Peyer's patch (tissue), 4 donors: ENCODE data around the gene RHBG. TPM values are rescaled to one million over a fixed set of nuclear protein-coding genes. Genes with fewer than 3 reads are reported as not detected.
"Not testable (repeated sequence)": the region's sequence is repeated elsewhere in the genome, so short reads cannot be mapped to it uniquely, and the experiment has no call there.

Source experiments
- DNase-seq, 3 donors: peaks; one replicate each; pipeline ENCODE4 v3.0.0-alpha.2; 2017 to 2019
- H3K27ac ChIP-seq, 4 donors: fragments of 200-600 bp; sonication (generic); one replicate each; pipeline ENCODE4 v1.5.1; 2016 to 2019
- H3K27me3 ChIP-seq, 2 donors: fragments of 200-600 bp; sonication (generic); one replicate each; pipeline ENCODE4 v1.5.1; 2019
- H3K36me3 ChIP-seq, 3 donors: fragments of 200-600 bp; sonication (generic); one replicate each; pipeline ENCODE4 v1.5.1; 2016 to 2019
- H3K4me1 ChIP-seq, 4 donors: fragments of 200-600 bp; sonication (generic); one replicate each; pipeline ENCODE4 v1.5.1; 2016 to 2019
- H3K4me3 ChIP-seq, 4 donors: fragments of 200-600 bp; sonication (generic); 1 replicate in 3 of 4; 2 replicates in 1 of 4; pipeline ENCODE4 v1.5.1; 2016 to 2019; ENCODE audit warnings: mild to moderate bottlenecking in 1 of 4
- H3K9me3 ChIP-seq, 4 donors: fragments of 200-600 bp; sonication (generic); one replicate each; pipeline ENCODE4 v1.5.1; 2016 to 2019; ENCODE audit warnings: mild to moderate bottlenecking in 1 of 4
- POLR2A ChIP-seq, 2 donors: fragments of 450-650 bp; IDR thresholded peaks; one replicate each; pipeline ENCODE4 v1.5.1; 2017; ENCODE audit warnings: antibody characterized with exemption in 2 of 2, mild to moderate bottlenecking in 2 of 2, moderate library complexity in 2 of 2
- total RNA-seq, 4 donors: library from RNA; depleted of rRNA; stranded (reverse); fragments of >200 nt; gene quantifications; one replicate each; pipeline ENCODE4 v1.1.0, GENCODE V29; 2016
- TF ChIP-seq, protein P1 (sequence below), 6 experiments: fragments of 450-650 bp in 4 of 6; fragments of 200-600 bp in 2 of 6; sonication (generic) in 1 of 6; IDR thresholded peaks; one replicate each; pipeline ENCODE4 v1.5.1; 2017 to 2019; ENCODE audit warnings: antibody characterized with exemption in 6 of 6, mild to moderate bottlenecking in 3 of 6, moderate library complexity in 1 of 6

The RHBG gene
- total RNA-seq, 4 donors from 2014 or later = 3.1 TPM; not detected in 3

DNA sequence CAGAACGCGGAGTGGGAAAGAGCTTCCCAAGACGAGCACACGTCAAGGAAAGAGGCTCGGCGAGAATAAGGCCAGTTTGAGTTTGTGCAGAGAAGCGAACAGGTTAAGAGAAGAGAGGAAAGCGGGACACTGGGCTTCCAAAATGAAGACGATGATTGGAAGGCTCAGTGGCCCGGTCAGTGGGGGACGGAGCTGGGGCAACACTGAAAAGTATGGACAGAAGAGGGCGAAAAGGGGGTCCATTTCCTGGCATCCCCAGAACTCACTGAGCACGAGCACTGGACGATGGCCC is 31.2 kb upstream of the RHBG start:
- peak overlapping the region; percentile 54 to 88 (median 70) for H3K4me3 ChIP-seq
- DNase-seq = no peak
- peaks cover 0 to 19% (median 0%) of the 10 kb centered on the region in 4 donors for H3K4me1 ChIP-seq
- peaks cover 0 to 28% (median 0%) of the 10 kb centered on the region in 3 donors for H3K36me3 ChIP-seq
- no peaks in the 10 kb centered on the region for H3K27me3 ChIP-seq
- H3K9me3 ChIP-seq = no peaks in the 10 kb centered on the region
- TF ChIP-seq, protein P1, sequence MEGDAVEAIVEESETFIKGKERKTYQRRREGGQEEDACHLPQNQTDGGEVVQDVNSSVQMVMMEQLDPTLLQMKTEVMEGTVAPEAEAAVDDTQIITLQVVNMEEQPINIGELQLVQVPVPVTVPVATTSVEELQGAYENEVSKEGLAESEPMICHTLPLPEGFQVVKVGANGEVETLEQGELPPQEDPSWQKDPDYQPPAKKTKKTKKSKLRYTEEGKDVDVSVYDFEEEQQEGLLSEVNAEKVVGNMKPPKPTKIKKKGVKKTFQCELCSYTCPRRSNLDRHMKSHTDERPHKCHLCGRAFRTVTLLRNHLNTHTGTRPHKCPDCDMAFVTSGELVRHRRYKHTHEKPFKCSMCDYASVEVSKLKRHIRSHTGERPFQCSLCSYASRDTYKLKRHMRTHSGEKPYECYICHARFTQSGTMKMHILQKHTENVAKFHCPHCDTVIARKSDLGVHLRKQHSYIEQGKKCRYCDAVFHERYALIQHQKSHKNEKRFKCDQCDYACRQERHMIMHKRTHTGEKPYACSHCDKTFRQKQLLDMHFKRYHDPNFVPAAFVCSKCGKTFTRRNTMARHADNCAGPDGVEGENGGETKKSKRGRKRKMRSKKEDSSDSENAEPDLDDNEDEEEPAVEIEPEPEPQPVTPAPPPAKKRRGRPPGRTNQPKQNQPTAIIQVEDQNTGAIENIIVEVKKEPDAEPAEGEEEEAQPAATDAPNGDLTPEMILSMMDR (IDR thresholded peaks at IDR 0.05) = no peak
- TF ChIP-seq POLR2A (IDR thresholded peaks at IDR 0.05) = no peak
- peak overlapping the region; percentile 54 to 90 (median 75) for H3K27ac ChIP-seq

DNA sequence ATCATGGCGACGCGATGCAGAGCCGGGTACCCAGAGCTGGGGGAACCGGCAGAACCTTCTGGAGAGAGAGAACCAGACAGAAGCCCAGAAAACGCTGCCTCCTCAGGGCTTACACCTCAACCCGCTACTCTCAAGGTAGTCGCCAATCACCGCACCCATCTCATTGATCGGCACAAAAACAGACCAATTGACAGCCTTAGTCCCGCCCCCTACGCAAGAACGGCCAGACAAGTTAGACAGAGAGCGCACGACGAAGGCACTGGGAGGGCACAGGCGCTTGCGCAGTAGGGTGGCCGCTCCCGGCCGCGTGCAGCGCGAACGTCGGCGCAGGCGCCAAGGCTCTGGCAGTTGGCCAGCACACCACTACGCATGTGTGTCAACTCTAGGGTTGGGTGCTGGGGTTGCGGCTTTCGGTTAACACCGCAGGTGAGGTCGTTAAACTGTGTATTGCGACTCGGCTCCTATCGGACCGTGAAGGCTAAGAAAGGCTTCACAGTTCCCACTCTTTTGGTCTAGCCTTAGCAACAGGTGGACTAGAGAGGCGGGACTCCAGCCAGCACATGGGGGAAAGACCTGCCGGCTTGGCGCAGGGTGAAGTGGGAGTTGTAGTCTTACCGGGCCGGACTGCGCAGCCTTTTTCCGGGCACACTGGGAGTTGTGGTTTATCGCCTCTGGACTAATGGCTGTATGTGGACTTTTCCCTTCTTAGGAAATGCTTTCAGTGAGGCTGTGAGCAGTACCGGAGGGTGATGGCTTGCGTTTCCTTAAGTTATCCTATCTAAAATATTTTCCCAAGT is 30.6 kb upstream of the RHBG start, which contains the start of the genes CCT3 and TSACC:
Gene CCT3, minus strand, starts transcription at position 113 of the 797 bp plus-strand sequence. Its CDS starts 108 bp downstream, at position 5.
Gene TSACC, plus strand, starts transcription at position 347 of the 797 bp plus-strand sequence. CDS start 1,232 bp downstream, outside the sequence.
- TF ChIP-seq POLR2A (IDR thresholded peaks at IDR 0.05) = peak in 1 of 2 donors; percentile 77
- TF ChIP-seq, protein P1 (IDR thresholded peaks at IDR 0.05) = peak in 1 of 6 experiments; percentile 11
- Histone ChIP-seq H3K4me3 (peak within 1 kb of the TSS; percentile 54 to 88 (median 70)), H3K9me3 (no peaks in the 10 kb centered on the region), H3K27ac (peak within 1 kb of the TSS; percentile 54 to 90 (median 78)), H3K27me3 (no peaks in the 10 kb centered on the region), H3K36me3 (peaks cover 0 to 23% (median 0%) of the 10 kb centered on the region in 3 donors), H3K4me1 (peaks cover 0 to 19% (median 0%) of the 10 kb centered on the region in 4 donors)
- DNase-seq = peak; percentile 99

DNA sequence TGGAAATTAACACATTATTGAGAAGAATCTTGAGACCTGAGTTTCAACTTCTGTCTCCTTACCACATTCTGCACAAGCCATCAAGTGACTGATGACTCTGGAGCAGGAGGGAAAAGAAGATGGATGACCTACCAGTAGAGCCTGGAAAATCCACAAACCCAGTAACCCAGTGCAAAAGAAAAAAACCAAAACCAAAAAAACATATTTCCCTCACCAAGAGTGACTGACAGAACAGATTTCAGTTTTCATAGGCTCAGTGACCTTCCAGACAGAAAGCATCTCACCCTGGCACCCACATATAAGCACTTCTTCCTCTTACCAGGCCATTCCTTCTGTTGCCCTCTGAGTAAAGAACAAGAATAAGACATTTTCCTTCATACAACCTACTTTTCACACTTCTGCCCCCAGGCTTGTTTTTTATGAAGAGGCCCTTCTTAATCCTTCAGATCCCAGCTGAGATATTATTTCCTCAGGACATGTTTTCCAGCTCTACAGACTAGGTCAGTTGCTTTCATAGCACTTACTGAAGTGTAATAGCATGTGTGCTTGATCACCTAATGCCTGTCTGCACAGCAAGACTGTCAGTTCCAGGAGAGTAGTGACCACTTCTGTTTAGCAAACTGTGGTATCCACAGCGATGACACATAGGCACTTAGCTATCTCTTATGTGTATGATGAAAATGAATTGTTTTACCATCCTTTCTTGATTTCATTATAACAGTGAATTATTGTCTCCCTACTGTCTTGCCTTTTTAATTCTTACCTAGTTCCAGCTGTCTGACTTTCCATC is 26.6 kb upstream of the RHBG start:
- Histone ChIP-seq H3K27ac (no peak overlapping the region), H3K4me1 (peaks cover 0 to under 1% (median 0%) of the 10 kb centered on the region in 4 donors), H3K4me3 (no peak overlapping the region), H3K27me3 (no peaks in the 10 kb centered on the region), H3K36me3 (no peaks in the 10 kb centered on the region), H3K9me3 (no peaks in the 10 kb centered on the region)
- TF ChIP-seq, protein P1 (IDR thresholded peaks at IDR 0.05) = no peak
- no peak for TF ChIP-seq POLR2A (IDR thresholded peaks at IDR 0.05)
- DNase-seq = no peak

DNA sequence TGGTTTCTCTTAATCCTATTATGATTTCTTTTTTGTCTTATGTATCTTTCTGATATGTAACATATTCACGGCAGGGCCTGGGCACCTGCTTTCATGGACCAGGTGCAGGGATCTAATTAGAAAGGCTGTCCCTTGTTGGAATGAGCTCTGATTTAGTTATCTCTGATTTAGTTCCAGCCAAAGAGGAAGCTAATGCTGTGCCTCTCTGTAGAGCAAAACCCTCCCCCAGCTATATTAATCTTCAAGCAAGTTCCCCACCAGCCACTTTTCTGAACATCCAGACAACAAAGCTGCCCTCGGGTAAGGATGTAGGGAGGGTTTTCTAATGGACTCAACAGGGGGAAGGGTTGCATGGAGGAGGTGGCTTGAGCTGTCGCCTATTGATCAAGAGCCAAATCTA is 24.6 kb upstream of the RHBG start:
- no peak overlapping the region for H3K4me3 ChIP-seq
- no peaks in the 10 kb centered on the region for H3K27me3 ChIP-seq
- H3K4me1 ChIP-seq = no peaks in the 10 kb centered on the region
- no peak overlapping the region for H3K27ac ChIP-seq
- no peaks in the 10 kb centered on the region for H3K9me3 ChIP-seq
- TF ChIP-seq, protein P1 (IDR thresholded peaks at IDR 0.05) = no peak
- TF ChIP-seq POLR2A (IDR thresholded peaks at IDR 0.05) = no peak
- DNase-seq = no peak
- H3K36me3 ChIP-seq = no peaks in the 10 kb centered on the region

DNA sequence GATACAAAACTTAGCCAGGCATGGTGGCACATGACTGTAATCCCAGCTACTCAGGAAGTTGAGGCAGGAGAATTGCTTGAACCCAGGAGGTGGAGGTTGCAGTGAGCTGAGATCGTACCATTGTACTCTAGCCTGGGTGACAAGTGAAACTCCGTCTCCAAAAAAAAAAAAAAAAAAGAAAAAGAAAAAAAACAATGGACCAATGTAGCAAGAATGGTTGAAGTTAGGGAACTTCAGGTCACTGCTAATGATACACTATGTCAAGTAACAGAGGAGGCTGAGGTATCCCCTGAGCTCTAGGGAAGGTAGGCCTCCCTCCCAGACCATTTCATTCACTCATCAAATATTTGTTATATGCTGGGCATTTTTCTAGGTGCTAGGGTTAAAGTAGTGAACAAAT is 23.0 kb upstream of the RHBG start:
- H3K27me3 ChIP-seq, DNase-seq, H3K9me3 ChIP-seq, H3K27ac ChIP-seq, H3K4me1 ChIP-seq, H3K4me3 ChIP-seq, H3K36me3 ChIP-seq: not testable (repeated sequence)

DNA sequence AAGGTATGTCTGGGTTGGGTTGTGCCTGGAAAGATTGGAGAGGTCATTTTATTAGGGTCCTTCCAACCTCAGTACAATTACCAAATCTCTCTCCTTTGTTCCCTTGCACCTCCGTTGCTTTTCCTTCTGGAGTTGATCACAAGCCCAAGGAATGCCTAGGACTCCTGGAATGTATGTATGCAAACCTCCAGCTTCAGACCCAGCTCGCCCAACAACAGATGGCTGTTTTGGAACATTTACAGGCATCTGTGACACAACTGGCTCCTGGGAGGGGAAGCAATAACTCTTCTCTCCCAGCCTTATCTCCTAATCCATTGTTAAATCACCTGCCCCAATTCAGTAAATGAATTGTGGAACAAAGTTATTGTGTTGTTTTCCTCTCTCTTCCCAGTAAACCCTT is 22.4 kb upstream of the RHBG start:
- Histone ChIP-seq H3K27ac (no peak overlapping the region), H3K27me3 (no peaks in the 10 kb centered on the region), H3K4me3 (no peak overlapping the region), H3K36me3 (no peaks in the 10 kb centered on the region), H3K9me3 (no peaks in the 10 kb centered on the region), H3K4me1 (no peaks in the 10 kb centered on the region)
- DNase-seq = no peak
- TF ChIP-seq POLR2A (IDR thresholded peaks at IDR 0.05) = no peak
- TF ChIP-seq, protein P1 (IDR thresholded peaks at IDR 0.05) = no peak
